A673 (cell line): ENCODE results near the gene TERB2. TPM values are rescaled to one million over a fixed set of nuclear protein-coding genes. Genes with fewer than 3 reads are reported as not detected.
"Not testable (repeated sequence)": the region's sequence is repeated elsewhere in the genome, so short reads cannot be mapped to it uniquely, and the experiment has no call there.

ENCODE experiments used
- Bru-seq: library from RNA; stranded (reverse); fragments of 400-500 nt; gene quantifications from one replicate; lab custom pipeline; 2021; lab: Mats Ljungman, UMichigan
- BruChase-seq, 2 experiments: library from RNA; stranded (reverse); fragments of 400-500 nt; gene quantifications; one replicate each; lab custom pipeline; 2021; lab: Mats Ljungman, UMichigan
- BruUV-seq: library from RNA; stranded (reverse); fragments of 400-500 nt; replicated peaks from 2 replicates; lab custom pipeline; 2021; lab: Mats Ljungman, UMichigan
- CTCF ChIA-PET: fragments of 300-600 bp; sonication (Branson Sonifier 250); formaldehyde crosslinking; loops from one replicate; lab custom pipeline; 2022; ENCODE audit warnings: antibody characterized with exemption; lab: Charles Lee
- POLR2A ChIA-PET: fragments of 300-600 bp; sonication (Branson Sonifier 250); formaldehyde crosslinking; loops from one replicate; lab custom pipeline; 2022; ENCODE audit warnings: antibody characterized with exemption; ENCODE audit not compliant: low non-redundant PET; lab: Charles Lee
- DNase-seq: peaks from one replicate; pipeline ENCODE4 v3.0.0-alpha.2; 2015; ENCODE audit warnings: low spot score
- H3K27ac ChIP-seq: fragments of 200-600 bp; sonication (generic); 2 replicates; pipeline ENCODE4 v1.5.1; 2016; ENCODE audit warnings: mixed run types, low read depth, mild to moderate bottlenecking, mixed read lengths, antibody characterized with exemption, low read length; ENCODE audit not compliant: poor library complexity, severe bottlenecking
- H3K27me3 ChIP-seq: fragments of 200-600 bp; sonication (generic); replicated peaks from 2 replicates; pipeline ENCODE4 v1.6.1; 2017; ENCODE audit warnings: mixed run types, low read depth, mild to moderate bottlenecking, mixed read lengths, antibody characterized with exemption, low read length; ENCODE audit not compliant: insufficient read depth, poor library complexity
- H3K36me3 ChIP-seq: fragments of 200-600 bp; sonication (generic); 2 replicates; pipeline ENCODE4 v1.6.1; 2016; ENCODE audit warnings: mixed run types, mild to moderate bottlenecking, mixed read lengths, antibody characterized with exemption, low read length; ENCODE audit not compliant: insufficient read depth, poor library complexity, severe bottlenecking
- H3K4me1 ChIP-seq: fragments of 200-600 bp; sonication (generic); 2 replicates; pipeline ENCODE4 v1.6.1; 2017; ENCODE audit warnings: mixed run types, mild to moderate bottlenecking, mixed read lengths, antibody characterized with exemption, low read length; ENCODE audit not compliant: insufficient read depth, poor library complexity, severe bottlenecking
- H3K4me3 ChIP-seq: fragments of 200-600 bp; sonication (generic); 2 replicates; pipeline ENCODE4 v1.5.1; 2016; ENCODE audit warnings: low read depth, mixed run types, mild to moderate bottlenecking, mixed read lengths, low read length; ENCODE audit not compliant: poor library complexity, severe bottlenecking
- H3K9me3 ChIP-seq: fragments of 200-600 bp; sonication (generic); 2 replicates; pipeline ENCODE4 v1.6.1; 2016; ENCODE audit warnings: mixed run types, low read depth, mild to moderate bottlenecking, mixed read lengths, antibody characterized with exemption, low read length; ENCODE audit not compliant: poor library complexity, severe bottlenecking
- CTCF ChIP-seq: fragments of 300-800, 200-600 bp; sonication (generic); conservative IDR thresholded peaks from 2 replicates; pipeline ENCODE4 v1.5.1; 2017; ENCODE audit warnings: low read depth, mild to moderate bottlenecking, antibody characterized with exemption, low read length, moderate library complexity, mixed read lengths
- EZH2 ChIP-seq: fragments of 200-600 bp; sonication (generic); IDR thresholded peaks from 2 replicates; pipeline ENCODE4 v1.6.1; 2017; ENCODE audit warnings: borderline replicate concordance, low read depth, mild to moderate bottlenecking, mixed read lengths, antibody characterized with exemption, low read length; ENCODE audit not compliant: poor library complexity, severe bottlenecking
- intact Hi-C: fragments of 100-400 bp; cut with micrococcal nuclease; formaldehyde crosslinking; loops from one replicate; pipeline ENCODE4 v1.10.0; 2022; ENCODE audit not compliant: unreplicated experiment
- long read RNA-seq: library from polyadenylated mRNA; stranded (forward); transcript quantifications from one replicate; pipeline ENCODE4 v2.0.0, GENCODE V29; 2022
- total RNA-seq: library from RNA; stranded (reverse); gene quantifications from 2 replicates; pipeline ENCODE4 v1.2.3, GENCODE V29; 2021

Gene TERB2
- total RNA-seq (not detected in 2 replicates), Bru-seq, nascent RNA (percentile 10 among the genes with signal in this experiment), BruChase-seq, experiment 1, labeled RNA remaining after a 2-hour chase (percentile 4 among the genes with signal in this experiment), BruChase-seq, experiment 2, labeled RNA remaining after a 6-hour chase (not detected)
- long read RNA-seq = 0 reads

GRCh38 chr15:44956388-44956787, at the start of gene TERB2:
TSS of gene TERB2 (plus strand) at chr15:44956687. CDS start at chr15:44956719, 32 bp downstream.
- Histone ChIP-seq H3K27ac (no peak within 1 kb of the TSS), H3K9me3 (no peaks in the 10 kb centered on the region), H3K4me1 (no peaks in the 10 kb centered on the region), H3K27me3 (no peaks in the 10 kb centered on the region), H3K36me3 (no peaks in the 10 kb centered on the region), H3K4me3 (no peak within 1 kb of the TSS)
- CTCF ChIA-PET = no interaction called here
- no peak for TF ChIP-seq CTCF
- TF ChIP-seq EZH2 = no peak
- BruUV-seq = no TSS peak
- no peak for DNase-seq
- intact Hi-C loops = no loop called here
- POLR2A ChIA-PET = no interaction called here

- Histone ChIP-seq H3K4me1 (peaks cover 68% of the 10 kb centered on the region), H3K27me3 (no peaks in the 10 kb centered on the region), H3K9me3 (no peaks in the 10 kb centered on the region), H3K27ac (peak overlapping the region; percentile 98), H3K36me3 (no peaks in the 10 kb centered on the region), H3K4me3 (no peak overlapping the region)
- ChIA-PET POLR2A (no interaction called here), CTCF (no interaction called here)
- DNase-seq = peak; percentile 83
- no TSS peak for BruUV-seq
- TF ChIP-seq CTCF = no peak
- TF ChIP-seq EZH2 = no peak
- intact Hi-C loops = no loop called here
These were observed 47.1 kb upstream of the TERB2 start for GRCh38 chr15:44909423-44909822.

GRCh38 chr15:44910981-44911625, 45.4 kb upstream of the TERB2 start:
- H3K36me3 ChIP-seq = no peaks in the 10 kb centered on the region
- no peak for TF ChIP-seq CTCF
- no peak for TF ChIP-seq EZH2
- peaks cover 75% of the 10 kb centered on the region for H3K4me1 ChIP-seq
- intact Hi-C loops = loop anchor here (1.0 to 10.0 kb wide), 5 partner anchors 59 to 316 kb away; partner anchors contain the start of gene SPG11
- no peaks in the 10 kb centered on the region for H3K9me3 ChIP-seq
- ChIA-PET POLR2A (interaction anchor here (0.7 kb wide), 2 partner anchors 127 to 185 kb away, joined by 3 to 9 read pairs; no protein-coding TSS in a partner anchor), CTCF (interaction anchor here (0.8 to 1.2 kb wide), 2 partner anchors 127 to 327 kb away, joined by 3 to 5 read pairs; no protein-coding TSS in a partner anchor)
- H3K27me3 ChIP-seq = no peaks in the 10 kb centered on the region
- H3K27ac ChIP-seq = peak overlapping the region; percentile 98
- DNase-seq = peak; percentile 96
- BruUV-seq = no TSS peak
- H3K4me3 ChIP-seq = no peak overlapping the region

- peak; percentile 78 for DNase-seq
- CTCF ChIA-PET, H3K27me3 ChIP-seq, H3K36me3 ChIP-seq, BruUV-seq, H3K4me3 ChIP-seq, H3K9me3 ChIP-seq, POLR2A ChIA-PET: not testable (repeated sequence)
- H3K4me1 ChIP-seq = peaks cover 83% of the 10 kb centered on the region
- intact Hi-C loops = loop anchor here (5.0 to 10.0 kb wide), 3 partner anchors 60 to 317 kb away; partner anchors contain the start of gene SPG11
- H3K27ac ChIP-seq = peak overlapping the region; percentile 98
These were observed 44.3 kb upstream of the TERB2 start for GRCh38 chr15:44912186-44912585.

- Histone ChIP-seq H3K27ac (peak overlapping the region; percentile 98), H3K4me1 (peaks cover 82% of the 10 kb centered on the region)
- H3K4me3 ChIP-seq, BruUV-seq, H3K9me3 ChIP-seq, H3K36me3 ChIP-seq, H3K27me3 ChIP-seq: not testable (repeated sequence)
- intact Hi-C loops = loop anchor here (5.0 to 10.0 kb wide), 3 partner anchors 61 to 318 kb away; partner anchors contain the start of gene SPG11
- CTCF ChIA-PET = interaction anchor here (1.2 kb wide), 1 partner anchor 60 kb away, joined by 3 read pairs; no protein-coding TSS in a partner anchor
- POLR2A ChIA-PET = interaction anchor here (0.6 to 1.1 kb wide), 2 partner anchors 9 to 125 kb away, joined by 3 read pairs; no protein-coding TSS in a partner anchor
- DNase-seq = peak; percentile 70
These were observed 43.5 kb upstream of the TERB2 start for GRCh38 chr15:44912974-44913448.
